ENCODE results near the gene FILIP1L.

Gene FILIP1L

GRCh38 chr3:100088735-100089368, 25.4 kb downstream of the FILIP1L start:
- TF ChIP-seq, protein P1, sequence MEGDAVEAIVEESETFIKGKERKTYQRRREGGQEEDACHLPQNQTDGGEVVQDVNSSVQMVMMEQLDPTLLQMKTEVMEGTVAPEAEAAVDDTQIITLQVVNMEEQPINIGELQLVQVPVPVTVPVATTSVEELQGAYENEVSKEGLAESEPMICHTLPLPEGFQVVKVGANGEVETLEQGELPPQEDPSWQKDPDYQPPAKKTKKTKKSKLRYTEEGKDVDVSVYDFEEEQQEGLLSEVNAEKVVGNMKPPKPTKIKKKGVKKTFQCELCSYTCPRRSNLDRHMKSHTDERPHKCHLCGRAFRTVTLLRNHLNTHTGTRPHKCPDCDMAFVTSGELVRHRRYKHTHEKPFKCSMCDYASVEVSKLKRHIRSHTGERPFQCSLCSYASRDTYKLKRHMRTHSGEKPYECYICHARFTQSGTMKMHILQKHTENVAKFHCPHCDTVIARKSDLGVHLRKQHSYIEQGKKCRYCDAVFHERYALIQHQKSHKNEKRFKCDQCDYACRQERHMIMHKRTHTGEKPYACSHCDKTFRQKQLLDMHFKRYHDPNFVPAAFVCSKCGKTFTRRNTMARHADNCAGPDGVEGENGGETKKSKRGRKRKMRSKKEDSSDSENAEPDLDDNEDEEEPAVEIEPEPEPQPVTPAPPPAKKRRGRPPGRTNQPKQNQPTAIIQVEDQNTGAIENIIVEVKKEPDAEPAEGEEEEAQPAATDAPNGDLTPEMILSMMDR (IDR thresholded peaks at IDR 0.05; ENCODE audit: low read depth, low read length), result no peak
- H3K4me3 ChIP-seq (ENCODE audit: low read depth, low read length), result no peak overlapping the region

GRCh38 chr3:100087198-100087597, 27.1 kb downstream of the FILIP1L start:
- TF ChIP-seq, protein P1 (IDR thresholded peaks at IDR 0.05; ENCODE audit: low read depth, low read length), result no peak
- no peak overlapping the region for H3K4me3 ChIP-seq (ENCODE audit: low read depth, low read length)

- TF ChIP-seq, protein P1 (IDR thresholded peaks at IDR 0.05; ENCODE audit: low read depth, low read length), result no peak
These were observed 27.9 kb downstream of the FILIP1L start for GRCh38 chr3:100086401-100086800.

DNA sequence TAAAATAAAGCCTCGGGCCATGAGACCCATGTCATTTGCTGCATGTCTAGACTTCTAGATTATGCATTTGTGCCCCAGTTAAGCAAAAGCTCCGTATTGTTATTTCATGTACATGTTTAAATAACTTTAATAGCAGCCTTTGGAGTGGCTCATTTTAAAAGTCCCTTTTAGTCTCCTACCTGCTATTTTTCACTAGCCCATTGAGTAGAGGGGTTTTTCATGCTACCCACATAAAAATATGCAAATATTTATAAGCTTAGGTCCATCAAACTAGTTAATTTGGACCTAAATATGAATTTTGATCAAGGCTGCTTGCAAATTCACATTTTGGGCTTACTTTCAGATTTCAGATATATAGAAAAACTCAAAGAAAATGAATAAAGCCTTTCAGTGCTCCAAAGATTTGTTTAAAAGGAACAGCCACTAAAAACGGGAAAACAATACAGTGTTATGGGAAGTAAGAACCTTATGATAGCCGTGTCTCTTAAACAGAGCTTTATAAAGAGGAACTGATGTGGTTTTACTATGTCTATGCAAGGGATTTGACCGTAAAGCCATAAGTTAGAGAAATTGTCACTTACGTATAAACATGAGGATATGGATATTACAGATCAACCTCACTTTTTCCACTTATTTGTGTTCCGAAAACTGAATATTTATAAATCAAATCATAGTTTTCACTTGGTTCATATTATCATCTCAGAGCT, 30.0 kb downstream of the FILIP1L start:
- H3K4me3 ChIP-seq (ENCODE audit: low read depth, low read length), result no peak overlapping the region
- TF ChIP-seq, protein P1 (IDR thresholded peaks at IDR 0.05; ENCODE audit: low read depth, low read length), result no peak

More at GRCh38 chr3:100086401-100086800, 27.9 kb downstream of the FILIP1L start:
- H3K4me3 ChIP-seq (ENCODE audit: low read depth, low read length), result no peak overlapping the region

GRCh38 chr3:100083209-100083608, 31.1 kb downstream of the FILIP1L start:
- no peak overlapping the region for H3K4me3 ChIP-seq (ENCODE audit: low read depth, low read length)
- TF ChIP-seq, protein P1 (IDR thresholded peaks at IDR 0.05; ENCODE audit: low read depth, low read length), result no peak

DNA sequence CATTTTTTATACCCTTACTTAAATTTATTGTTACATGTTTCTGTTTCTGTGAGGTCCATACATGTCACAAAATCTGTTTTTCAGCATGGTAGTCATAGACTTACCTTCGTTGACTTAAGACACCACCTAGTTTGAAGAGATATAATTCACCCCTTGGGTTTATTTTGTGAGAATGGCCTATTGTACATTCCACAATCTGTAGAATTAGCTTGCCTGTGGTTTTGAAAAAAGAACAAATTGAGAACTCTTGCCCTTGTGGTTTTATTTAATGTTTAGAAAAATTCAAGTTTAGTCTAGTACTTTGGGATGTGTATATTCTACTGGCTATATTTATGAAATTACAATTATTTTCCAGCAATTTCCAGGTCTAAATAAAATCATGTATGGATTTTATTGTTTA, 31.6 kb downstream of the FILIP1L start:
- TF ChIP-seq, protein P1 (IDR thresholded peaks at IDR 0.05; ENCODE audit: low read depth, low read length), result no peak
- no peak overlapping the region for H3K4me3 ChIP-seq (ENCODE audit: low read depth, low read length)

GRCh38 chr3:100081986-100082692, 32.2 kb downstream of the FILIP1L start:
- no peak overlapping the region for H3K4me3 ChIP-seq (ENCODE audit: low read depth, low read length)
- TF ChIP-seq, protein P1 (IDR thresholded peaks at IDR 0.05; ENCODE audit: low read depth, low read length), result no peak

Measured in WI38 (cell line).